ENCODE results near the gene TMC5. TPM values are rescaled to one million over a fixed set of nuclear protein-coding genes. Genes with fewer than 3 reads are reported as not detected.

TMC5 gene
- total RNA-seq, 1 experiment from 2014 or later, result 15.7 TPM

GRCh38 chr16:19474617-19475016, 56.9 kb downstream of the TMC5 start:
- Histone ChIP-seq H4K20me1 (ENCODE audit: insufficient read depth) (no peaks in the 10 kb centered on the region), H3K9me3 (ENCODE audit: control insufficient read depth in 1 of 2, insufficient read depth in 1 of 2, low read depth in 1 of 2, low read length in 2 of 2) (no peaks in the 10 kb centered on the region), H3K79me2 (ENCODE audit: insufficient read depth, low read length) (no peaks in the 10 kb centered on the region), H3K27me3 (ENCODE audit: insufficient read depth, low read length) (no peaks in the 10 kb centered on the region), H3K4me1 (ENCODE audit: control insufficient read depth in 1 of 2, insufficient read depth in 2 of 2, low read length in 2 of 2) (peaks cover 2 to 6% of the 10 kb centered on the region in 2 experiments), H2AFZ (ENCODE audit: low read depth, low read length, poor library complexity, severe bottlenecking) (no peak overlapping the region), H3K9me2 (ENCODE audit: insufficient read depth) (no peaks in the 10 kb centered on the region), H3K27ac (ENCODE audit: low read depth, low read length) (no peak overlapping the region), H3K4me3 (replicated peaks in 1 of 2; ENCODE audit: low read depth in 1 of 2, low read length in 2 of 2) (no peak overlapping the region), H3K36me3 (ENCODE audit: control insufficient read depth in 1 of 2, insufficient read depth in 2 of 2, low read length in 2 of 2) (no peaks in the 10 kb centered on the region), H3K4me2 (ENCODE audit: low read length) (no peak overlapping the region), H3K9ac (ENCODE audit: low read length) (no peak overlapping the region)
- POLR2A ChIA-PET, result no interaction called here
- CTCF ChIA-PET, result no interaction called here
- no peak for ATAC-seq
- no peak for DNase-seq (ENCODE audit: low read depth, low spot score)
- RAD21 ChIA-PET (ENCODE audit: low non-redundant PET in 1 of 2, low total read pairs in 2 of 2, uncharacterized antibody in 2 of 2, unreplicated experiment in 2 of 2), result no interaction called here
- TF ChIP-seq MAX (IDR thresholded peaks at IDR 0.05), result no peak
- peak in 2 of 3 experiments; percentile 13 to 18; a peak in 1 of 6 replicates for TF ChIP-seq CTCF (IDR thresholded peaks at IDR 0.05 in 2 of 3, conservative IDR thresholded peaks at IDR 0.05 in 1 of 3; ENCODE audit: borderline replicate concordance in 1 of 3, insufficient read depth in 1 of 3, low read depth in 2 of 3, low read length in 2 of 3)
- no peak for TF ChIP-seq CEBPB (IDR thresholded peaks at IDR 0.05; ENCODE audit: low read depth)
- BruUV-seq (replicated peaks), result no TSS peak
- intact Hi-C loops (cut with micrococcal nuclease), result no loop called here

GRCh38 chr16:19478505-19478904, 60.8 kb downstream of the TMC5 start:
- Histone ChIP-seq H3K9me2 (ENCODE audit: insufficient read depth) (no peaks in the 10 kb centered on the region), H3K79me2 (ENCODE audit: insufficient read depth, low read length) (no peaks in the 10 kb centered on the region), H3K9me3 (ENCODE audit: control insufficient read depth in 1 of 2, insufficient read depth in 1 of 2, low read depth in 1 of 2, low read length in 2 of 2) (no peaks in the 10 kb centered on the region), H3K36me3 (ENCODE audit: control insufficient read depth in 1 of 2, insufficient read depth in 2 of 2, low read length in 2 of 2) (peaks cover 0 to 13% of the 10 kb centered on the region in 2 experiments; a peak in 1 of 4 replicates), H3K4me2 (ENCODE audit: low read length) (no peak overlapping the region), H3K27ac (ENCODE audit: low read depth, low read length) (no peak overlapping the region), H4K20me1 (ENCODE audit: insufficient read depth) (no peaks in the 10 kb centered on the region), H2AFZ (ENCODE audit: low read depth, low read length, poor library complexity, severe bottlenecking) (no peak overlapping the region), H3K4me3 (replicated peaks in 1 of 2; ENCODE audit: low read depth in 1 of 2, low read length in 2 of 2) (no peak overlapping the region), H3K27me3 (ENCODE audit: insufficient read depth, low read length) (no peaks in the 10 kb centered on the region), H3K9ac (ENCODE audit: low read length) (no peak overlapping the region), H3K4me1 (ENCODE audit: control insufficient read depth in 1 of 2, insufficient read depth in 2 of 2, low read length in 2 of 2) (peaks cover 22 to 36% of the 10 kb centered on the region in 2 experiments)
- TF ChIP-seq EGR1 (IDR thresholded peaks at IDR 0.05; ENCODE audit: low read depth) (no peak), ATF3 (IDR thresholded peaks at IDR 0.05) (no peak), JUND (IDR thresholded peaks at IDR 0.05) (no peak), ZBTB33 (IDR thresholded peaks at IDR 0.05; ENCODE audit: extremely low read depth, insufficient replicate concordance, low read length) (no peak), YY1 (IDR thresholded peaks at IDR 0.05; ENCODE audit: extremely low read depth, insufficient replicate concordance, low read depth, low read length) (no peak), CBX3 (IDR thresholded peaks at IDR 0.05; ENCODE audit: low read depth) (no peak), POLR2A (IDR thresholded peaks at IDR 0.05; ENCODE audit: borderline replicate concordance, extremely low read depth, insufficient read depth, insufficient read length) (no peak), EZH2phosphoT487 (IDR thresholded peaks at IDR 0.05; ENCODE audit: borderline replicate concordance) (no peak), POLR2AphosphoS5 (IDR thresholded peaks at IDR 0.05; ENCODE audit: low read depth, low read length) (no peak), MAX (IDR thresholded peaks at IDR 0.05) (no peak), TCF7L2 (IDR thresholded peaks at IDR 0.05; ENCODE audit: borderline replicate concordance, extremely low read depth, insufficient read depth, insufficient read length) (no peak), RAD21 (IDR thresholded peaks at IDR 0.05; ENCODE audit: low read depth) (no peak), ZNF274 (IDR thresholded peaks at IDR 0.05; ENCODE audit: low read depth, low read length) (no peak), EZH2 (IDR thresholded peaks at IDR 0.05) (no peak), SRF (IDR thresholded peaks at IDR 0.05; ENCODE audit: low read depth) (no peak), FOSL1 (IDR thresholded peaks at IDR 0.05; ENCODE audit: low read depth) (no peak)
- no TSS peak for BruUV-seq (replicated peaks)
- ChIA-PET CTCF (no interaction called here), POLR2A (no interaction called here), RAD21 (ENCODE audit: low non-redundant PET in 1 of 2, low total read pairs in 2 of 2, uncharacterized antibody in 2 of 2, unreplicated experiment in 2 of 2) (no interaction called here)
- intact Hi-C loops (cut with micrococcal nuclease), result no loop called here
- ATAC-seq (no peak), DNase-seq (ENCODE audit: low read depth, low spot score) (no peak)
